HG03045 (cell line): ENCODE measurements around the gene BAMBI.
"Not testable (repeated sequence)": the region's sequence is repeated elsewhere in the genome, so short reads cannot be mapped to it uniquely, and the experiment has no call there.

ENCODE experiments used
- ATAC-seq: cut with Tn5 transposase; IDR thresholded peaks from one replicate; pipeline ENCODE4 v1.9.1; 2021; ENCODE audit warnings: mild to moderate bottlenecking, moderate library complexity; ENCODE audit not compliant: unreplicated experiment

BAMBI gene, protein sequence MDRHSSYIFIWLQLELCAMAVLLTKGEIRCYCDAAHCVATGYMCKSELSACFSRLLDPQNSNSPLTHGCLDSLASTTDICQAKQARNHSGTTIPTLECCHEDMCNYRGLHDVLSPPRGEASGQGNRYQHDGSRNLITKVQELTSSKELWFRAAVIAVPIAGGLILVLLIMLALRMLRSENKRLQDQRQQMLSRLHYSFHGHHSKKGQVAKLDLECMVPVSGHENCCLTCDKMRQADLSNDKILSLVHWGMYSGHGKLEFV

DNA sequence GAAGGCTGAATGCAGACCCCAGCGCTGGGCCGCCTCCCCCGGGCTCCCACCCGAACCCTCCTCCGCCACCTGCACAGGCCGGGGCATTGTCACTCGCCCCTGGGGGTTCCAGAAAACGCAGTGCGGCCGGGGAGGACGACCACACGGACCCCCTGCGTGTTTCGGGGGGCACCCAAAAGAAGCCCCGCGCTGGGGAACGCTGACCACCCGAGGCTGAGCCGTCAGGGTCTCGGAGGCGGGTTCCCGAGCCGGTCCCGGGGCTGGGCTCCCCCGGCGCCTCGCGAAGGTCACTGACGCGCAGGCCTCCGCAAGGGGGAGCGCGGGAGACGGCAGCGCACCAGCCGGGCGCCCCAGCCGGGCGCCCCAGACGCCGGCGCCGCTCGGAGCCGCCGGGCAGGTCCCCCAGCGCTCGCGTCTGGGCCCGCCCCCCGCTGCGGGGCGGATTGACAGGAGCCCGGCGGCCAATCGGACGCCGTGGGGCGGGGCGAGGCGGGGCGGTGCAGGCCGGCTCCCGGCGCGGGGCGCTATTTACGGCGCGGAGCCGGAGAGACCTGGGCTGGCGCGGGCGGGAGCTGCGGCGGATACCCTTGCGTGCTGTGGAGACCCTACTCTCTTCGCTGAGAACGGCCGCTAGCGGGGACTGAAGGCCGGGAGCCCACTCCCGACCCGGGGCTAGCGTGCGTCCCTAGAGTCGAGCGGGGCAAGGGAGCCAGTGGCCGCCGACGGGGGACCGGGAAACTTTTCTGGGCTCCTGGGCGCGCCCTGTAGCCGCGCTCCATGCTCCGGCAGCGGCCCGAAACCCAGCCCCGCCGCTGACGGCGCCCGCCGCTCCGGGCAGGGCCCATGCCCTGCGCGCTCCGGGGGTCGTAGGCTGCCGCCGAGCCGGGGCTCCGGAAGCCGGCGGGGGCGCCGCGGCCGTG, at the start of gene BAMBI:
TSS of gene BAMBI (plus strand) at position 554 of the 920 bp plus-strand sequence. CDS start 377 bp downstream, outside the sequence.
- peak; percentile 97 for ATAC-seq

DNA sequence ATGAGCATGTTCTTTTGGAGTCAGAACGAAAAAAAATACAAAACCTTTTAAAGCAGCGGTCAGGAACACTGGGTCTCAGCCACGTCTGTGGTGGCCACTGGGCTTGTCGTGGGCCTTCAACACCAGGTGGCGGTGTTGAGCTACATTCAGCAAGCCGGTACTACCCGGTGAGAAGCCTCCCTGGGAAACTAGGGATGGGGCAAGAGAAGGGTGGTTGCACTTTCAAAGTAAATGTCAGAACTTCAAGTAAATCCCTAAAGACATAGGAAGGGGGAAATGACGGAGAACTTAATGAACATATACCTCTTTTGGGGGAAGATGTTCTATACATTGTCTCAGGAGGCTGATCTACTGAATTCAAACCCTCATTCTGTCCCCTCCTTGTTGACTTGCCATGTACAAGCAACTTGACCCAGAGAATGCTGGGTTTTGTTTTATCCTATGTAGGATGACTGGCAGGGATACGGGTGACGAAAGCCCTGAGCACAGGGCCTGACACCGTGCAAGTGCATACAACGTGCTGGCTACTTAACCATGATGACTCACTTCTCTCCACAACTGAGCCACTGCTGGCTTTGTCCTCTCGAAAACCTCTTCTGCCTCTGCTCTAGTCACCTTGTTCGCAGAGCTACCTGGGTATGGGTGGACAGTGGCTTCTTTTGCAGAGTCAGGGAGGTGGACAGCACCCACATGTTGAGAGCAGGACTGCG, 49.0 kb upstream of the BAMBI start:
- ATAC-seq, result peak; percentile 61

DNA sequence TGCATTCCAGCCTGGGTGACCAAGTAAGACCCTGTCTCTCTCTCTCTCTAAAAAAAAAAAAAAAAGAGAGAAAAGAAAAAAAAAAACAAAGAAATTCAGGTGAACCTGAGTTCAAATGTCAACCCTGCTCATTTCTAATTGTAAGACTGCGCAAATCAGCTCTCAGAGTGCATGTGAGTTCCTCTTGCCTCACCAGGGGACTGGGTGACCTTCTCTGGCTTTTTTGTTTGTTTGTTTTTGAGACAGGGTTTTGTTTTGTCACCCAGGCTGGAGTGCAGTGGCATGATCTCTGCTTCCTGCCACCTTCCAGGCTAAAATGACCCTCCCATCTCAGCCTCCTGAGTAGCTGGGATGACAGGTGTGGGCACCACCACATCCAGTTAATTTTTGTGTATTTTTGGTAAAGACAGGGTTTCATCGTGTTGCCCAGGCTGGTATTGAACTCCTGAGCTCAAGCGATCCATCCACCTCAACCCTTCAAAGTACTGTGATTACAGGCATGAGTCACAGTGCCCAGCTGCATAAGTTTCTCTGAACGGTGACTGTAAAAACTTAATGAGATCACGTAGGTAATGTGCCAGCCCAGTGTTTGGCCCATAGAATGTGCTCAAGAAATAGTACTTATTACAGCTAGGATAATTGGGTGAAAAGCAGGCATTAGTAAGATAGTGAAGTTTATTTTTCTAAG, 45.3 kb upstream of the BAMBI start:
- no peak for ATAC-seq

DNA sequence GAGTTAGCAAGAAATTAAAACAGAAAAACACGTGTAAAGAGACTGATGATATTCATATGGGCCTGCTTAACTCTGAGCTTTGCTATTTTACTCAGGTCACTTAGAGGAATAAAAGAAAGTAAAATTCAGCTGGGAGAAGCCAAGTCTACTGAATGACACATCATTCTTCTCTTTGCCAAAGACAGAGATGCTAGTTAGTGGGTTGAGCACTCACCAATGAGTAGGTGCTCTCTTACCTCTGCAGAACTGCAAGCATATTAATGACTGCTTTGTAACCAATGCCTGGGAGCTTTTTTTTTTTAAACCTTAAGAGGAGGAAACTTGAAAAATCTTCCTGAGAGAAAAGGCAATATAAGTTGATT, 44.8 kb upstream of the BAMBI start:
- no peak for ATAC-seq

DNA sequence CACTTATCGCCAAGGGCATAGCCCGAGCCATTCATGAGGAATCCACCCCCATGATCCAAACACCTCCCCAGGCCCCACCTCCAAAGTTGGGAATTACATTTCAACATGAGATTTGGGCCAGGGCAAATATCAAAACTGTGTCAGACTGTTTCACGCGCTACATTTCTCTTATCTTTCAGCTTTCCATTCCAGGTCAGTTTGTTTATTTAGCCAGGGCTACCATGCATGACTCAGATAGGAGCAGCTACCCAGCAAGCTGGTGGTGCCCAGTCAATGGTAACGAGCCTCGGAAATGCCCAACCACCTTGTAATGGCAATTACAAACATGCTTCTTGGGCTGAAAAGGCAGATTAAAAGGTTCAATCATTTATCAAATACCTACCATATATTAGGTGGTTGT, 43.6 kb upstream of the BAMBI start:
- no peak for ATAC-seq

DNA sequence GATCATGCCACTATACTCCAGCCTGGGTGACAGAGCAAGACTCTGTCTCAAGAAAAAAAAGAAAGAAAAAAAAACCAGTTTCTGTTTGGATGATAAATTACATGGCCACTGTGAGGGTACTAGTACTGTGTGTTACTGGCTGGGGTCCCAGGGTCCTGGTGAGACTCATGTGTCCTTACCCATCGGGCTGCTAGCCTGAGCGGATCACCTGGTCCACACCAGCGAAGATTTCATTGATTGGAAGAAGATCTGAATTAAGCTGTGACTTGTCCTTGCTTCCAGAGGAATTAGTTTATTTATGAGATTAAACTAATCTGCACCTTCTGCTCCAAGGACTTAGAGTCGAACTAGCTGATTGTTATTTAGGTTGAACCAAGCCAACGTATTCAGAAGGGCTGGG, 40.0 kb upstream of the BAMBI start:
- no peak for ATAC-seq

DNA sequence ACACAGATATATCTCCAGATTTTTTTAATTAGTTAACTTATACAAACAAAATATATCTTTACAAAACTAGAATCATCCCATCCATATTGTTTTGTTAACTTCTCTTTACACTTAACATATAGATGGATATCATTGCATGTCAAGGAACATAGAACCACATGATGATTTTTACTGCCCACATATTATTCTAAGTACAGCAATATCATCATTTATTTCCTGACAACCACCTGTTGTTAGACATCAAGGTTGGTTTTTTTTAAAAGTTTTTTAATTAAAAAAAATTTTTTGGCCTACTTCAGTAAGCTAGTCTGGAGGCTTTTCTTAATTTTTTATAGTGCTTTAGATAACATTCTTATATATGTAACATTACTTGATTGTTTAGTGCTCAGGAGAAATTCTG, 38.9 kb upstream of the BAMBI start:
- ATAC-seq, result no peak

DNA sequence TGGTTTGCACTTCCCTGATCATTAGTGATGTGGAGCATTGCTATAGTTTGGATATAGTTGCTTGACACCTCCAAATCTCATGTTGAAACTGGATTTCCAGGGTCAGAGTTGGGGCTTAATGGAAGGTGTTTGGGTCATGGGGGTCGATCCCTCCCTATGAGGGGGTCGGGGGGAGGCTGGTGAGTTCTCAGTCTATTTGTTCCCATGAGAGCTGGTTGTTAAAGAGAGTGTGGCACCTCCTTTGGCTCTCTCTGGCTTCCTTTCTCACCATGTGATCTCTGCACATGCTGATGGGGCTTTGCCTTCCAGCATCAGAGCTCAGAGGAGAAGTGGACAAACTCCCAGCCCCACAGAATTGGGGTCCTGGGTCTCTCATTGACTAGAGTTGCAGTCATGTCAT, 36.8 kb upstream of the BAMBI start:
- ATAC-seq, result no peak

DNA sequence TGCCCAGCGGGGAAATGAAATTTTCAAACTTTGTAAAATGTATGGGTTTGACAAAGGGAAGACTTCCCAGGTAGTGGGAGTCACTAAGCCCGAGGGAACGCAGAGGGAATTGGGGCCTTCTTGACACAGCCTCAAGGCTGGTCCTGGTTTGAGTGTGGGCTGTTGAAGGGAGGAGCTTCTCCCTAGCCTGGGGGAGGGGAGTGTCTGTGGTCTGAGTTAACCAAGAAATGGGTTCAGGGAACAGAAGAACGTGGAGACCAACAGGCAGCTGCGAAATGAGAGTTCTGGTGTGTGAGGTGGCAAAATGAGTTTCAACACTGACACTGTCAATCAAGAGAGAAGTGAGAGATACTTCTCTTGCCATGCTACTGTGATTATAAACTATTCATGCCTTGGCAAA, 32.7 kb upstream of the BAMBI start:
- ATAC-seq, result no peak

DNA sequence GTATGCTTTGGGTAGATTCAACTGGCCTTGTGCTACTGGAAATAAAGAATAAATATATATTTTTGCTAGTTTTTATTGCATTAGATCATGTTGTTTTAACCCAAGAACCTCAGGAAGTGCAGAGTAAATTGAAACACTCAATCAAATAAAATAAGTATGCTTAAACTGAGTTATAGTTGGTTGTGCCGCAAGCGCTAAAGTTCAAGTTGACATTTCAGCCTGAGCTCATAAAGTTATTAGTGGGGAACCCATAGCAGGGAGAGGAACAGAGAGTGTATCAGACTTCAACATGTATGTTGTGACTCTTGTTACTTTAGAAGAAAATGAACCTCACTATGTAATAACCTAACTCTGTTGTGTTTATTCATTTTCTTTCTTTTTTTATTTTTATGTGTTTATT, 25.2 kb upstream of the BAMBI start:
- ATAC-seq, result no peak

DNA sequence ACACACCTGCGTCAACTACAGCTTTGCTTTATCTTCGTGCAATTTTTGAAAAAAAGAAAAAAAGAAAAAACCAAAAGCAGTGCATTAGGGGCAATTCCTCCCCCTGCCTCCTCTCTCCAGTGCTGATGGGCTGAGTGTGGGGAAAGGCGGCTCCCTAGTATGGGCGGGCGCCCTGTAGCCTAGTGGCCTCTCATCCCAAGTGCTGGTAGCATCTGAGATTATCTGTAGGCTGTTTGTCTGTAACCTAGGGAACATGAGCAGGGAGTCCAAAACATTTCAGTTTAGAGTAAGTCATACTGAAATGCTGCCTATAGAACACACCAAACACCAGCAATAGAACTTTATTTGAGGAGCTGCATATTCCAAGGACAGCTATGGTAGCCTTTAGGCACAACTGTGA, 24.6 kb upstream of the BAMBI start:
- ATAC-seq, result no peak

DNA sequence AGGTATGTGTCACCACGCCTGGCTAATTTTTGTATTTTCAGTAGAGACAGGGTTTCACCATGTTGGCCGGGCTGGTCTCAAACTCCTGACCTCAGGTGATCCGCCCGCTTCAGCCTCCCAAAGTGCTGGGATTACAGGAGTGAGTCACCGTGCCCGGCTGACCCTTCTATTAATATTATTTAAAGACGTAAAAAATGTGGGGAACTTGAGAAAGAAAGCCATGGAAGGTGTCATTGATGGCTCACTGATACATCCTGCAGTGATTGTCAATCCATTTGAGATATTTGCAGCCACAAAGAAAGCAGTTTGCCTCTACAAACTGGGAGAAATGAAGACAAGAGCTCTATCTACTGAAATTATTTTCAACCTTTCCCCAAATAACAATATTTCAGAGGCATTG, 18.5 kb upstream of the BAMBI start:
- ATAC-seq, result not testable (repeated sequence)

DNA sequence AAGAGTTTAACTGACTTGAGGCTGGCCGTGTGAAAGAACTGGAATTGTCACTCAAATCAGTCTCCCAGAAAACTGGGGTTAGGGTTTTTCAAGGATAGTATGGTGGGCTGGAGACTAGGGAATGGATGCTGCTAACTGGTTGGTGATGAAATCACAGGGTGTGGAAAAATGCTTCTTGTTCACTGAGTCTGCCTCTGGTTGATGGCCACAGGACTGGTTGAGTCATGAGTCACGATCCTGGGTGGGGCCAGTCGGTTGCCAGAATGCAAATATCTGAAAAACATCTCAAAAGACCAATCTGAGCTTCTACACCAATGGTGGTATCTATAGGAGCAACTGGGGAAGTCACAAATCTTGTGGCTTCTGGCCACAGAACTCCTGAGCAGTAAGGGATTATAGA, 16.3 kb upstream of the BAMBI start:
- no peak for ATAC-seq

DNA sequence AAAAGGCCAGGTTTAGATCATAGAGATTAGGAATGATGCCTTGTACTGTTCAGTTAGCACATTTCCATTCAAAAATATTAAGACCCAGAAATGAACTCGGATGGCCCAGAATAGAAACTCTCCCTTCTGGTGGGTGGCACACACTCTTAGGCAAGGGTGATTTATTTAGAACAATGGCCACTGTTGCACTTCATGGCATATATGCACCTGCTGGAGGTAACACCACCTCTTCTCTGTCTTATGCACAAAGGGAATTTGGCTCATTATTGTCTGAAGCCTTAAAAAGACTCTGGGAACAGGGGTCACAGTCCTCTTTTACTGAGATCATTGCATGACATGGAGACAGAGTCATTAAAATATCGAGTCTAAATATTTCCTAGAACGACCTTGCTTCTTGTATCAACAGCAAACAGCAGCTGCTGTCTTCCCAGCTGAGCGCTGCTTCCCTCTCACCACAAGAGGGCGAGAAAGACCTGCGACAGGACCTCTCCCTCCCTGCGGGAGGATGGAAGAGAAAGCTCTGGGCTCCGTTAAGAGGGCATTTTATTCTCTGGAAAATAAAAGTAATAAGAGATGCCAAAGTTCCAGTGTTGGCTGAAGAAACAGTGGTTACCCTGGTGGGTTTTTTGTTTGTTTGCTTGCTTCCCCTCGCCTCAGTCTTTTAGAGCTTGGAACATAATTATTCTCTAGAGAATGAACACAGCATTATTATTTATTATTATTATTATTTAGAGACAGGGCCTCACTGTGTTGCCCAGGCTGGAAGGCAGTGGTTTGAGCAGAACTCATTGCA, 13.5 kb upstream of the BAMBI start:
- ATAC-seq, result peak; percentile 85

DNA sequence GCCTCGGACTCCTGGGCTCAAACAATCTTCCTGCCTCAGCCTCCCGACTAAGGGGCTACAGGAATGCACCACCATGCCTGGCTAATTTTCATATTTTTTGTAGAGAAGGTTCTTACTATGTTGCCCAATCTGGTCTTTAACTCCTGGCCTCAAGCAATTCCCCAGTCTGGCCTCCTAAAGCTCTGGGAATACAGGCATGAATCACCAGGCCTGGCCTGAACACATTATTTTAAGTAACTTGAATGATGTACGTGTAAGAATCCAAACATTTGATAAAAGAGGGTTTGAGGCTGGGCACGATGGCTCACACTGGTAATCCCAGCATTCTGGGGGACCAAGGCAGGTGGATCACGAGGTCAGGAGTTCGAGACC, 13.0 kb upstream of the BAMBI start:
- ATAC-seq, result no peak

DNA sequence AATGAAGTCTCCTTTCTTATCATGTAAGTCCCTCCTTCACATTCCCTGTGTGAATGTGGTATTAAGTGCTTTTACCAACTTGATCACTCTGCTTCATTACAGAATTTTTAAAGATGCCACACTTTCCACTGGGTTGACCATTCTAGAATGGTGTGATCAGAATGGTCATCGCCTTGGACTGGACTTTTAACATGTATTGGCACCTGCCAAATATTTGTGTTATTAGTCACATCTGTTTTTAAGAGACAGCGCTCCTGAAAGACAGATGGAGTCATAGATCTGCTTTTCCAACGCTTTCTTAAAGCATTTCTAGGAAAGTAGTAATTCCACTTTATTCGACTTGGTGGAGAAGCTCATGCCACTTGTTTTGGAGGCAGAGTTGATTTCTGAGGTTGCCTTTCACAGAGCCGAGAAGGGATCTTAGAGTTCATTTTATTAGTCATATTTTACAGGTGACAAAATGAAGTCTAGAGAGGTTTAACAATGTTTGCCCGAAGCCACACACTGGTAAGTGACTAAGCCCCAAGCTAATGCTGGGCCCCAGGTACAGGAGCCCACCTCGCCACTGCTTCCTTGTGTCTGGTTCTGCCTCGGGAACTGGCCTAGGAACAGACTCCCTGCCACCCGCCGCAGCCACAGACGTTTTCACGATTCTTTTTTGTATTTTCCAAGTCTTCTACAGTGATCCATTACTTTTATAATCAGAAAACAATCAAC, 10.4 kb upstream of the BAMBI start:
- ATAC-seq, result no peak

DNA sequence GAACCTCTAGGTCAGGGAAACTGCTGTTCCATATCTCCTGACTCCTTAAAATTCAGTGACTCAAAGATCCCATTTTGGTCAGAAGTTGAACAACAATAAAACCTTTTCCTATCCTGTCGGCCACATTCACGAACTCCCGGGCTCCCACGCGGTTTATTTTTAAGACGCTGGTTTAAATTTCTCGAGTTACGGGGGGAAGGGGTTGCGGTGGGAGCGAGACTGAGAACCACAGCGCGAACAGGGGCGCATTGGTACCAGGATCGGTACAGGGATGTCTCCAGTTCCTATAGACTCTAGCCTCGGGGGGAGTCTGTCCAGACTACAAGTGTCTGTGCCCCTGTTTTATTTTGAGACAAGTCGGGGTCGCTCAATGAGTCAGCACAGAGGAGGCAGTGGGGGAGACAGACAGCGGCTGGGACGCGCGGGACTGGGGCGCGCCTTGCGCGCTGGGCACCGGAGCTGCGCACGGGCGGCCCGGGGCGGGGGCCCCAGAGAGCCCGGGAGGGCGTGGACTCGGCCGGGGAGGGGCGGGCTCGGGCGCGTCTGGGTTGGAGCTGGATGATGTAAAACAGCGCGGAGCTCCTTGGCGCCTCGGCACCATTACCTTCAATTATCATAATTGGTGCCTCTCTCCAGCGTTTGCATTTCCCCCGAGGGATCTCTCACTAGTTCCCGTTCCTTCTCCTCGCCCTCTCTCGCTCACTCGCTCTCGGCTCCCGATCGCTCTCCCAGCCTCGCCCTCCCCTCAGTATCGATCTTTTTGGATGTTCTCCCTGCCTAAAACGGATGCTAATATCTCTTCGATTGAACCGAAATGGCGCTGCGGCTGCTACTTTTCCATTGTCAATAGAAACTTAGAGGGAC, 8.7 kb upstream of the BAMBI start:
- no peak for ATAC-seq

DNA sequence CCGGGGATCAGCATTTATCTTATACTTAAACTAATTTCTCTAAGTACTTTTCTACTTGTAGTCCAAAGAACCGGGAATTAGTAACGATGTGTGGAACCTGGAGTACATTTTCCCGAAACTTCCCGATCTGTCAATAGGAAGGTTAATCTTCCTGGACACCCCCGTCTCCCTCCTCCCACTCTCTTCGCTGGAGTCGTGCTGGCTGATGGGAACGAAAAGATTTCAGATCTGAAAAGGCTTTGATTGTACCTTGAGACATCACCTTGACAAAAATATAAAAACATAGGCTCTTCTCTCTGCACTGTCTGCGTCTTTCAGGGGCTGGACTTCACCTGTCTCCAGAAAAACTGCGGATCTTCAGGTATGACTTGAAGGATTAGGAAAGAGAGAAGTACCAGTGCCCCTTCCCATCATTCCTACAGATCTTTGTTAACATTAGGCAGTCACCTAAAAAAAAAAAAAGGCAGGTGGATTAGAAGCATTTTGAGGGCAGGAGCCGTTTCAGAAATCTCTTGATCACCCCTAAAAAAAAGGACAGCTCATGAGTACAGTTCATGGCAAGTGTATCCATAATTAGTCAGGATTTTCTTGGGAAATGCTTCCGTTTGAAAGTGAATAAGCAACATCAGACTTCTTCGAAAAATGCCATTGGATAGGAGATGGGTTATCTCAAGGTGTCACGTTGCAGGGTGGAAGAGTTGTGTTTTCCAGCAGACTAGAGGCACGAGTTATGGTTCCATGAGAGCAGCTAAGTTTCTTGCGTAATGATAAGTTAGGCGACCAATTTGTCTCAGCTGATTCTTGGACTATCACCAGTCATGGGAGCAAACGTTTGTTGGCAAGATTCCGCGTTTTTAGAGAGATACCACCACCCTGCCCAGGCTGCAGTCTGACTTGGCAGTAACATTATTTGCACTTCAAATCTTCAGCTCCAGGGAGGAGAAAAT, 7.8 kb upstream of the BAMBI start:
- ATAC-seq, result no peak
